Panc1 (cell line): ENCODE measurements around the gene DCAF16. TPM values are rescaled to one million over a fixed set of nuclear protein-coding genes. Genes with fewer than 3 reads are reported as not detected.

Experiments used
- ATAC-seq: fragments of 200-7000 bp; cut with Tn5 transposase; 2 replicates; pipeline ENCODE4 v1.9.1; 2020; ENCODE audit warnings: mild to moderate bottlenecking, moderate library complexity
- BruUV-seq: library from RNA; stranded (reverse); fragments of 400-500 nt; replicated peaks from 2 replicates; lab custom pipeline; 2021; lab: Mats Ljungman, UMichigan
- CTCF ChIA-PET: fragments of 300-600 bp; sonication (Branson Sonifier 250); formaldehyde crosslinking; loops from one replicate; lab custom pipeline; 2022; ENCODE audit warnings: antibody characterized with exemption; lab: Charles Lee
- POLR2A ChIA-PET: fragments of 300-600 bp; sonication (Branson Sonifier 250); formaldehyde crosslinking; loops from one replicate; lab custom pipeline; 2022; ENCODE audit warnings: antibody characterized with exemption; lab: Charles Lee
- DNase-seq: peaks from one replicate; pipeline ENCODE4 v3.0.0-alpha.2; 2010; ENCODE audit warnings: low read depth, low spot score
- H3K27ac ChIP-seq: 2 replicates; pipeline ENCODE4 v1.5.1; 2011; ENCODE audit warnings: mild to moderate bottlenecking, low read length, inconsistent platforms
- H3K27me3 ChIP-seq: fragments of 200-500 bp; sonication (Bioruptor generic); 2 replicates; pipeline ENCODE4 v1.6.0; 2014; ENCODE audit warnings: low read length, inconsistent platforms; ENCODE audit not compliant: control insufficient read depth, insufficient read depth
- H3K36me3 ChIP-seq: fragments of 200-500 bp; sonication (Bioruptor generic); 2 replicates; pipeline ENCODE4 v1.5.1; 2014; ENCODE audit warnings: inconsistent platforms, mild to moderate bottlenecking, low read length, moderate library complexity; ENCODE audit not compliant: control insufficient read depth, insufficient read depth
- H3K4me1 ChIP-seq: 2 replicates; pipeline ENCODE4 v1.5.1; 2011; ENCODE audit warnings: inconsistent platforms, mild to moderate bottlenecking, low read length, moderate library complexity; ENCODE audit not compliant: control insufficient read depth, insufficient read depth
- H3K4me3 ChIP-seq, 2 experiments: 2 replicates each; pipeline ENCODE4 v1.5.1; 2011 to 2012; ENCODE audit warnings: low read depth in 2 of 2, low read length in 2 of 2, mild to moderate bottlenecking in 2 of 2, inconsistent platforms in 1 of 2, moderate library complexity in 1 of 2
- H3K9me3 ChIP-seq: fragments of 200-500 bp; sonication (Bioruptor generic); 2 replicates; pipeline ENCODE4 v1.5.1; 2014; ENCODE audit warnings: low read depth, mild to moderate bottlenecking, inconsistent platforms, low read length, moderate library complexity; ENCODE audit not compliant: control insufficient read depth, insufficient read depth
- CTCF ChIP-seq: fragments of 450-650 bp; IDR thresholded peaks from 2 replicates; pipeline ENCODE4 v1.5.1; 2017; ENCODE audit warnings: mild to moderate bottlenecking
- POLR2AphosphoS5 ChIP-seq: IDR thresholded peaks from 2 replicates; pipeline ENCODE4 v1.6.1; 2012; ENCODE audit warnings: mild to moderate bottlenecking, low read depth, low read length, moderate library complexity
- REST ChIP-seq, 2 experiments: IDR thresholded peaks; 2 replicates each; pipeline ENCODE4 v1.6.1; 2011 to 2012; ENCODE audit warnings: low read depth in 2 of 2, control low read depth in 1 of 2, low read length in 1 of 2, mild to moderate bottlenecking in 1 of 2, moderate library complexity in 1 of 2; ENCODE audit not compliant: insufficient read depth in 1 of 2
- SIN3A ChIP-seq: IDR thresholded peaks from 2 replicates; pipeline ENCODE4 v1.6.1; 2012; ENCODE audit warnings: low read depth, mild to moderate bottlenecking, low read length, moderate library complexity, borderline replicate concordance; ENCODE audit not compliant: insufficient read depth
- TCF7L2 ChIP-seq: IDR thresholded peaks from 2 replicates; pipeline ENCODE4 v1.6.1; 2011; ENCODE audit warnings: mild to moderate bottlenecking, low read depth, low read length, inconsistent platforms
- in situ Hi-C: cut with HindIII; loops from 2 replicates; pipeline ENCODE4 v1.10.0; 2016; ENCODE audit warnings: low sequenced_read_pairs, low pct_unique_long_range_greater_than_20kb
- intact Hi-C: fragments of 100-400 bp; cut with micrococcal nuclease; formaldehyde crosslinking; loops from one replicate; pipeline ENCODE4 v1.10.0; 2022; ENCODE audit not compliant: unreplicated experiment
- total RNA-seq: library from RNA; stranded (reverse); gene quantifications from one replicate; pipeline ENCODE4 v1.2.1, GENCODE V29; 2021; ENCODE audit not compliant: unreplicated experiment

Gene DCAF16
- total RNA-seq, 1 experiment from 2014 or later, result 28.6 TPM

GRCh38 chr4:17794730-17795129 lies 15.8 kb downstream of the DCAF16 start:
- Histone ChIP-seq H3K4me3 (no peak overlapping the region), H3K27me3 (no peaks in the 10 kb centered on the region), H3K36me3 (no peaks in the 10 kb centered on the region), H3K9me3 (no peaks in the 10 kb centered on the region), H3K27ac (no peak overlapping the region), H3K4me1 (no peaks in the 10 kb centered on the region)
- ATAC-seq (no peak), DNase-seq (no peak)
- ChIA-PET POLR2A (no interaction called here), CTCF (no interaction called here)
- BruUV-seq, result no TSS peak
- TF ChIP-seq POLR2AphosphoS5, result no peak
- TF ChIP-seq REST (IDR thresholded peaks at IDR 0.05; ENCODE audit: insufficient read depth in 1 of 2, low read depth in 2 of 2, low read length in 1 of 2), result no peak
- no peak for TF ChIP-seq CTCF
- no peak for TF ChIP-seq SIN3A
- TF ChIP-seq TCF7L2, result no peak
- intact Hi-C loops (no loop called here), in situ Hi-C loops (no loop called here)

GRCh38 chr4:17788956-17789355 lies 21.6 kb downstream of the DCAF16 start:
- no peaks in the 10 kb centered on the region for H3K4me1 ChIP-seq
- ChIA-PET POLR2A (interaction anchor here (0.5 kb wide), 1 partner anchor 33 kb away, joined by 7 read pairs; no protein-coding TSS in a partner anchor), CTCF (no interaction called here)
- in situ Hi-C loops, result no loop called here
- no TSS peak for BruUV-seq
- no peaks in the 10 kb centered on the region for H3K36me3 ChIP-seq
- ATAC-seq (no peak), DNase-seq (no peak)
- H3K27ac ChIP-seq, result no peak overlapping the region
- intact Hi-C loops, result no loop called here
- H3K9me3 ChIP-seq, result no peaks in the 10 kb centered on the region
- H3K4me3 ChIP-seq, result no peak overlapping the region
- H3K27me3 ChIP-seq, result no peaks in the 10 kb centered on the region
- TF ChIP-seq CTCF, result no peak
- TF ChIP-seq POLR2AphosphoS5, result no peak
- no peak for TF ChIP-seq REST (IDR thresholded peaks at IDR 0.05; ENCODE audit: insufficient read depth in 1 of 2, low read depth in 2 of 2, low read length in 1 of 2)
